WTC11 (cell line): ENCODE data around the gene RPS6KA2. TPM values are rescaled to one million over a fixed set of nuclear protein-coding genes. Genes with fewer than 3 reads are reported as not detected.

Experiments
- ATAC-seq: fragments of 200-7000 bp; cut with Tn5 transposase; 2 replicates; pipeline ENCODE4 v1.10.0; 2021; ENCODE audit warnings: mild to moderate bottlenecking, moderate library complexity
- CTCF ChIA-PET: fragments of 300-600 bp; sonication (Branson Sonifier 250); formaldehyde crosslinking; loops from one replicate; lab custom pipeline; 2021; ENCODE audit warnings: antibody characterized with exemption; lab: Charles Lee
- POLR2A ChIA-PET: fragments of 350-600 bp; sonication (Branson Sonifier 250); formaldehyde crosslinking; loops from one replicate; lab custom pipeline; 2021; ENCODE audit warnings: antibody characterized with exemption; lab: Charles Lee
- DNase-seq: peaks from one replicate; pipeline ENCODE4 v3.0.0; 2021; ENCODE audit warnings: low spot score
- H3K27ac Mint-ChIP-seq: 2 replicates; pipeline ENCODE4 v1.8.0; 2021; ENCODE audit warnings: mixed read lengths
- H3K27me3 Mint-ChIP-seq: 2 replicates; pipeline ENCODE4 v1.8.0; 2021; ENCODE audit warnings: low read depth, mild to moderate bottlenecking, moderate library complexity, mixed read lengths
- H3K36me3 Mint-ChIP-seq: 2 replicates; pipeline ENCODE4 v1.8.0; 2021; ENCODE audit warnings: mixed read lengths
- H3K4me1 Mint-ChIP-seq: 2 replicates; pipeline ENCODE4 v1.8.0; 2022; ENCODE audit warnings: mixed read lengths
- H3K4me3 Mint-ChIP-seq: 2 replicates; pipeline ENCODE4 v1.8.0; 2021; ENCODE audit warnings: mild to moderate bottlenecking, moderate library complexity, mixed read lengths
- H3K9me3 Mint-ChIP-seq: 2 replicates; pipeline ENCODE4 v1.8.0; 2021; ENCODE audit warnings: mixed read lengths
- ATF2 ChIP-seq: sonication (generic); formaldehyde crosslinking; IDR thresholded peaks from 2 replicates; pipeline ENCODE4 v1.8.1; 2022; ENCODE audit warnings: low read depth, missing genetic modification reagents, borderline replicate concordance
- ATF6 ChIP-seq: sonication (generic); formaldehyde crosslinking; IDR thresholded peaks from 2 replicates; pipeline ENCODE4 v1.8.1; 2023; ENCODE audit warnings: mild to moderate bottlenecking, missing genetic modification reagents
- CREM ChIP-seq: sonication (generic); formaldehyde crosslinking; IDR thresholded peaks from 2 replicates; pipeline ENCODE4 v1.8.1; 2022; ENCODE audit warnings: mild to moderate bottlenecking, missing genetic modification reagents, moderate library complexity
- E2F1 ChIP-seq: sonication (generic); formaldehyde crosslinking; IDR thresholded peaks from 2 replicates; pipeline ENCODE4 v1.8.0; 2022; ENCODE audit warnings: mild to moderate bottlenecking, missing genetic modification reagents
- FOXJ3 ChIP-seq: sonication (generic); formaldehyde crosslinking; IDR thresholded peaks from 2 replicates; pipeline ENCODE4 v1.9.0; 2021; ENCODE audit warnings: missing genetic modification reagents, mild to moderate bottlenecking, borderline replicate concordance
- FOXP1 ChIP-seq: sonication (generic); formaldehyde crosslinking; IDR thresholded peaks from 2 replicates; pipeline ENCODE4 v1.8.0; 2022; ENCODE audit warnings: missing genetic modification reagents, mild to moderate bottlenecking, moderate library complexity, borderline replicate concordance
- KAT7 ChIP-seq: sonication (generic); formaldehyde crosslinking; IDR thresholded peaks from 2 replicates; pipeline ENCODE4 v1.8.1; 2023; ENCODE audit warnings: missing genetic modification reagents, mild to moderate bottlenecking, borderline replicate concordance
- MLX ChIP-seq: sonication (generic); formaldehyde crosslinking; IDR thresholded peaks from 2 replicates; pipeline ENCODE4 v1.8.1; 2023; ENCODE audit warnings: mild to moderate bottlenecking, missing genetic modification reagents, moderate library complexity
- NFYB ChIP-seq: sonication (generic); formaldehyde crosslinking; conservative IDR thresholded peaks from 2 replicates; pipeline ENCODE4 v1.8.0; 2022; ENCODE audit warnings: low read depth, missing genetic modification reagents
- RELA ChIP-seq: sonication (generic); formaldehyde crosslinking; IDR thresholded peaks from 2 replicates; pipeline ENCODE4 v1.8.1; 2022; ENCODE audit warnings: missing genetic modification reagents, mild to moderate bottlenecking, borderline replicate concordance
- TP53 ChIP-seq: sonication (generic); formaldehyde crosslinking; IDR thresholded peaks from 2 replicates; pipeline ENCODE4 v1.8.1; 2023; ENCODE audit warnings: mild to moderate bottlenecking, missing genetic modification reagents
- USF1 ChIP-seq: sonication (generic); formaldehyde crosslinking; IDR thresholded peaks from 2 replicates; pipeline ENCODE4 v1.8.0; 2022; ENCODE audit warnings: mild to moderate bottlenecking, missing genetic modification reagents
- ZMAT4 ChIP-seq: fragments of 250-450 bp; sonication (Bioruptor Pico); IDR thresholded peaks from 2 replicates; pipeline ENCODE4 v1.9.0; 2021; ENCODE audit warnings: mild to moderate bottlenecking
- ZNF138 ChIP-seq: sonication (generic); formaldehyde crosslinking; conservative IDR thresholded peaks from 2 replicates; pipeline ENCODE4 v1.8.1; 2022; ENCODE audit warnings: mild to moderate bottlenecking, moderate library complexity, missing genetic modification reagents
- ZNF219 ChIP-seq: sonication (generic); formaldehyde crosslinking; IDR thresholded peaks from 2 replicates; pipeline ENCODE4 v1.8.0; 2023; ENCODE audit warnings: missing genetic modification reagents, mild to moderate bottlenecking, borderline replicate concordance
- ZNF232 ChIP-seq: sonication (generic); formaldehyde crosslinking; IDR thresholded peaks from 2 replicates; pipeline ENCODE4 v1.8.0; 2022; ENCODE audit warnings: mild to moderate bottlenecking, missing genetic modification reagents
- ZNF317 ChIP-seq: sonication (generic); formaldehyde crosslinking; IDR thresholded peaks from 2 replicates; pipeline ENCODE4 v1.8.1; 2023; ENCODE audit warnings: low read depth, mild to moderate bottlenecking, moderate library complexity, missing genetic modification reagents, borderline replicate concordance
- ZNF396 ChIP-seq: fragments of 250-450 bp; sonication (Bioruptor Pico); IDR thresholded peaks from 2 replicates; pipeline ENCODE4 v1.8.0; 2021; ENCODE audit warnings: mild to moderate bottlenecking, moderate library complexity, borderline replicate concordance
- ZNF416 ChIP-seq: fragments of 250-450 bp; sonication (Bioruptor Pico); IDR thresholded peaks from 2 replicates; pipeline ENCODE4 v1.9.0; 2021; ENCODE audit warnings: mild to moderate bottlenecking, inconsistent platforms
- ZNF532 ChIP-seq: fragments of 250-450 bp; sonication (Bioruptor Pico); IDR thresholded peaks from 2 replicates; pipeline ENCODE4 v1.9.0; 2021; ENCODE audit warnings: mild to moderate bottlenecking, borderline replicate concordance
- ZSCAN18 ChIP-seq: fragments of 250-450 bp; sonication (Bioruptor Pico); IDR thresholded peaks from 2 replicates; pipeline ENCODE4 v2.1.2; 2022; ENCODE audit warnings: mild to moderate bottlenecking, moderate library complexity
- total RNA-seq: library from RNA; stranded (reverse); gene quantifications from 3 replicates; pipeline ENCODE4 v1.2.3, GENCODE V29; 2021

The RPS6KA2 gene
- total RNA-seq, 1 experiment from 2014 or later, result 24.2 TPM

- H3K27ac Mint-ChIP-seq, result no peak overlapping the region
- DNase-seq, result no peak
- no peak overlapping the region for H3K4me3 Mint-ChIP-seq
- no peak for ATAC-seq
- no peaks in the 10 kb centered on the region for H3K9me3 Mint-ChIP-seq
- H3K27me3 Mint-ChIP-seq, result peaks cover 18% of the 10 kb centered on the region
- TF ChIP-seq ZNF396 (CRISPR knock-in tag), result no peak
- no peak for TF ChIP-seq ZNF317
- TF ChIP-seq KAT7 (CRISPR knock-in tag), result no peak
- no peak for TF ChIP-seq ZNF416 (CRISPR knock-in tag)
- no peak for TF ChIP-seq ZSCAN18
- no peak for TF ChIP-seq ZNF219
- TF ChIP-seq MLX (CRISPR knock-in tag), result no peak
- TF ChIP-seq ZNF232, result no peak
- no peak for TF ChIP-seq USF1
- TF ChIP-seq ZNF138 (CRISPR knock-in tag), result no peak
- TF ChIP-seq ATF2 (CRISPR knock-in tag), result no peak
- TF ChIP-seq CREM (CRISPR knock-in tag), result no peak
- no peak for TF ChIP-seq TP53 (CRISPR knock-in tag)
- TF ChIP-seq FOXJ3 (CRISPR knock-in tag), result no peak
- TF ChIP-seq NFYB (CRISPR knock-in tag), result no peak
- no peak for TF ChIP-seq FOXP1
- H3K36me3 Mint-ChIP-seq, result no peaks in the 10 kb centered on the region
- POLR2A ChIA-PET, result no interaction called here
- CTCF ChIA-PET, result no interaction called here
- H3K4me1 Mint-ChIP-seq, result peaks cover 36% of the 10 kb centered on the region
Observed at GRCh38 chr6:166633732-166634535, 6.9 kb upstream of the RPS6KA2 start.

- Mint-ChIP-seq H3K4me3 (no peak overlapping the region), H3K9me3 (no peaks in the 10 kb centered on the region), H3K4me1 (peaks cover 45% of the 10 kb centered on the region), H3K36me3 (no peaks in the 10 kb centered on the region), H3K27me3 (peaks cover 28% of the 10 kb centered on the region), H3K27ac (no peak overlapping the region)
- no peak for ATAC-seq
- ChIA-PET POLR2A (no interaction called here), CTCF (interaction anchor here (1.1 kb wide), 1 partner anchor 96 kb away, joined by 3 read pairs; no protein-coding TSS in a partner anchor)
- no peak for DNase-seq
- TF ChIP-seq FOXP1 (no peak), ZMAT4 (CRISPR knock-in tag) (no peak), ATF6 (CRISPR knock-in tag) (no peak), RELA (CRISPR knock-in tag) (no peak), ZNF532 (CRISPR knock-in tag) (no peak), E2F1 (CRISPR knock-in tag) (no peak)
Observed at GRCh38 chr6:166632731-166633130, 5.7 kb upstream of the RPS6KA2 start.
